WTC11 (cell line): Measurements from ENCODE around the gene GLRA3. TPM values are rescaled to one million over a fixed set of nuclear protein-coding genes. Genes with fewer than 3 reads are reported as not detected.

Source experiments
- ATAC-seq: fragments of 200-7000 bp; cut with Tn5 transposase; 2 replicates; pipeline ENCODE4 v1.10.0; 2021; ENCODE audit warnings: mild to moderate bottlenecking, moderate library complexity
- CTCF ChIA-PET: fragments of 300-600 bp; sonication (Branson Sonifier 250); formaldehyde crosslinking; loops from one replicate; lab custom pipeline; 2021; ENCODE audit warnings: antibody characterized with exemption; lab: Charles Lee
- POLR2A ChIA-PET: fragments of 350-600 bp; sonication (Branson Sonifier 250); formaldehyde crosslinking; loops from one replicate; lab custom pipeline; 2021; ENCODE audit warnings: antibody characterized with exemption; lab: Charles Lee
- DNase-seq: peaks from one replicate; pipeline ENCODE4 v3.0.0; 2021; ENCODE audit warnings: low spot score
- H3K27ac Mint-ChIP-seq: 2 replicates; pipeline ENCODE4 v1.8.0; 2021; ENCODE audit warnings: mixed read lengths
- H3K27me3 Mint-ChIP-seq: 2 replicates; pipeline ENCODE4 v1.8.0; 2021; ENCODE audit warnings: low read depth, mild to moderate bottlenecking, moderate library complexity, mixed read lengths
- H3K36me3 Mint-ChIP-seq: 2 replicates; pipeline ENCODE4 v1.8.0; 2021; ENCODE audit warnings: mixed read lengths
- H3K4me1 Mint-ChIP-seq: 2 replicates; pipeline ENCODE4 v1.8.0; 2022; ENCODE audit warnings: mixed read lengths
- H3K4me3 Mint-ChIP-seq: 2 replicates; pipeline ENCODE4 v1.8.0; 2021; ENCODE audit warnings: mild to moderate bottlenecking, moderate library complexity, mixed read lengths
- H3K9me3 Mint-ChIP-seq: 2 replicates; pipeline ENCODE4 v1.8.0; 2021; ENCODE audit warnings: mixed read lengths
- CTCF ChIP-seq: fragments of 200-600 bp; IDR thresholded peaks from 2 replicates; pipeline ENCODE4 v1.8.0; 2022; ENCODE audit warnings: antibody characterized with exemption
- GRHL2 ChIP-seq: fragments of 250-450 bp; sonication (Bioruptor Pico); IDR thresholded peaks from 2 replicates; pipeline ENCODE4 v1.8.0; 2022; ENCODE audit warnings: mild to moderate bottlenecking, moderate library complexity; ENCODE audit not compliant: insufficient replicate concordance, severe bottlenecking
- KAT7 ChIP-seq: sonication (generic); formaldehyde crosslinking; IDR thresholded peaks from 2 replicates; pipeline ENCODE4 v1.8.1; 2023; ENCODE audit warnings: missing genetic modification reagents, mild to moderate bottlenecking, borderline replicate concordance
- NFATC4 ChIP-seq: fragments of 250-450 bp; sonication (Bioruptor Pico); IDR thresholded peaks from 2 replicates; pipeline ENCODE4 v1.9.0; 2021; ENCODE audit warnings: mild to moderate bottlenecking
- NFYB ChIP-seq: sonication (generic); formaldehyde crosslinking; conservative IDR thresholded peaks from 2 replicates; pipeline ENCODE4 v1.8.0; 2022; ENCODE audit warnings: low read depth, missing genetic modification reagents
- OVOL2 ChIP-seq: fragments of 250-450 bp; sonication (Bioruptor Pico); IDR thresholded peaks from 2 replicates; pipeline ENCODE4 v1.9.0; 2021; ENCODE audit warnings: mild to moderate bottlenecking, borderline replicate concordance
- PREB ChIP-seq: sonication (generic); formaldehyde crosslinking; IDR thresholded peaks from 2 replicates; pipeline ENCODE4 v1.8.1; 2022; ENCODE audit warnings: mild to moderate bottlenecking, missing genetic modification reagents, moderate library complexity, borderline replicate concordance
- ZBTB21 ChIP-seq: sonication (generic); formaldehyde crosslinking; IDR thresholded peaks from 2 replicates; pipeline ENCODE4 v1.8.1; 2023; ENCODE audit warnings: mild to moderate bottlenecking, missing genetic modification reagents, borderline replicate concordance
- ZNF121 ChIP-seq: sonication (generic); formaldehyde crosslinking; IDR thresholded peaks from 2 replicates; pipeline ENCODE4 v1.8.0; 2023; ENCODE audit warnings: missing genetic modification reagents
- ZNF263 ChIP-seq: sonication (generic); formaldehyde crosslinking; IDR thresholded peaks from 2 replicates; pipeline ENCODE4 v1.8.1; 2022; ENCODE audit warnings: low read depth, mild to moderate bottlenecking, moderate library complexity, missing genetic modification reagents
- ZNF416 ChIP-seq: fragments of 250-450 bp; sonication (Bioruptor Pico); IDR thresholded peaks from 2 replicates; pipeline ENCODE4 v1.9.0; 2021; ENCODE audit warnings: mild to moderate bottlenecking, inconsistent platforms
- total RNA-seq: library from RNA; stranded (reverse); gene quantifications from 3 replicates; pipeline ENCODE4 v1.2.3, GENCODE V29; 2021
- TF ChIP-seq, protein P1 (sequence below): sonication (generic); formaldehyde crosslinking; IDR thresholded peaks from 2 replicates; pipeline ENCODE4 v1.8.1; 2022; ENCODE audit warnings: low read depth, mild to moderate bottlenecking, moderate library complexity, missing genetic modification reagents, borderline replicate concordance
- TF ChIP-seq, protein P2 (sequence below): fragments of 250-450 bp; sonication (Bioruptor Pico); IDR thresholded peaks from 2 replicates; pipeline ENCODE4 v1.9.0; 2021; ENCODE audit warnings: moderate library complexity, mild to moderate bottlenecking, inconsistent platforms, borderline replicate concordance
- TF ChIP-seq, protein P3 (sequence below): sonication (generic); formaldehyde crosslinking; IDR thresholded peaks from 2 replicates; pipeline ENCODE4 v1.8.0; 2022; ENCODE audit warnings: missing genetic modification reagents
- TF ChIP-seq, protein P4 (sequence below): fragments of 250-450 bp; sonication (Bioruptor Pico); IDR thresholded peaks from 2 replicates; pipeline ENCODE4 v1.9.0; 2021; ENCODE audit warnings: mild to moderate bottlenecking

The GLRA3 gene
- total RNA-seq, 1 experiment from 2014 or later, result 0.15 TPM

DNA sequence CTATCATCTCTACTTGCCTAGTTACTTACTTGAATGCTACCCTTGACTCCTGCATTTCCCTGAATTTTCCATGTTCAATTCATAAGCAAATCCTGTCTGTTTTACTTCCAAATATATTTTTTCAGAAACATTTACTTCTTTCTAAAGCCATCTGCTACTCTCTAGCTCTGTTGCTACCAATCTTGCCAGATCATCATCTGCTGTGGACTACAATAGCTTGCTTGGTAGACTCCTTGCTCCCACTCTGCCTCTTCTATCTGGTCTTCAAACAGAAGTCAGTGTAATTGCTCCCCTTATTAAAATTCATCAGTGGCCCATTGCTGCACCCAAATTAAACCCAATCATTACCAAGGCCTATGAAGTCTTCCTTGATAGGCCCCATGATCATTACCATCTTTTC lies 155.2 kb downstream of the GLRA3 start (continued):
- TF ChIP-seq, protein P1, sequence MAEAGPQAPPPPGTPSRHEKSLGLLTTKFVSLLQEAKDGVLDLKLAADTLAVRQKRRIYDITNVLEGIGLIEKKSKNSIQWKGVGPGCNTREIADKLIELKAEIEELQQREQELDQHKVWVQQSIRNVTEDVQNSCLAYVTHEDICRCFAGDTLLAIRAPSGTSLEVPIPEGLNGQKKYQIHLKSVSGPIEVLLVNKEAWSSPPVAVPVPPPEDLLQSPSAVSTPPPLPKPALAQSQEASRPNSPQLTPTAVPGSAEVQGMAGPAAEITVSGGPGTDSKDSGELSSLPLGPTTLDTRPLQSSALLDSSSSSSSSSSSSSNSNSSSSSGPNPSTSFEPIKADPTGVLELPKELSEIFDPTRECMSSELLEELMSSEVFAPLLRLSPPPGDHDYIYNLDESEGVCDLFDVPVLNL (CRISPR knock-in tag), result no peak
- TF ChIP-seq NFYB (CRISPR knock-in tag), result no peak
- TF ChIP-seq KAT7 (CRISPR knock-in tag), result no peak
- no peak for TF ChIP-seq NFATC4 (CRISPR knock-in tag)
- TF ChIP-seq, all 79 proteins: peak for 0

- TF ChIP-seq ZBTB21 (CRISPR knock-in tag), result no peak
- no peak for TF ChIP-seq PREB (CRISPR knock-in tag)
- TF ChIP-seq ZNF416 (CRISPR knock-in tag), result no peak
- TF ChIP-seq, protein P2, sequence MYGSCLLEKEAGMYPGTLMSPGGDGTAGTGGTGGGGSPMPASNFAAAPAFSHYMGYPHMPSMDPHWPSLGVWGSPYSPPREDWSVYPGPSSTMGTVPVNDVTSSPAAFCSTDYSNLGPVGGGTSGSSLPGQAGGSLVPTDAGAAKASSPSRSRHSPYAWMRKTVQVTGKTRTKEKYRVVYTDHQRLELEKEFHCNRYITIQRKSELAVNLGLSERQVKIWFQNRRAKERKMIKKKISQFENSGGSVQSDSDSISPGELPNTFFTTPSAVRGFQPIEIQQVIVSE (CRISPR knock-in tag), result no peak
- TF ChIP-seq, protein P3, sequence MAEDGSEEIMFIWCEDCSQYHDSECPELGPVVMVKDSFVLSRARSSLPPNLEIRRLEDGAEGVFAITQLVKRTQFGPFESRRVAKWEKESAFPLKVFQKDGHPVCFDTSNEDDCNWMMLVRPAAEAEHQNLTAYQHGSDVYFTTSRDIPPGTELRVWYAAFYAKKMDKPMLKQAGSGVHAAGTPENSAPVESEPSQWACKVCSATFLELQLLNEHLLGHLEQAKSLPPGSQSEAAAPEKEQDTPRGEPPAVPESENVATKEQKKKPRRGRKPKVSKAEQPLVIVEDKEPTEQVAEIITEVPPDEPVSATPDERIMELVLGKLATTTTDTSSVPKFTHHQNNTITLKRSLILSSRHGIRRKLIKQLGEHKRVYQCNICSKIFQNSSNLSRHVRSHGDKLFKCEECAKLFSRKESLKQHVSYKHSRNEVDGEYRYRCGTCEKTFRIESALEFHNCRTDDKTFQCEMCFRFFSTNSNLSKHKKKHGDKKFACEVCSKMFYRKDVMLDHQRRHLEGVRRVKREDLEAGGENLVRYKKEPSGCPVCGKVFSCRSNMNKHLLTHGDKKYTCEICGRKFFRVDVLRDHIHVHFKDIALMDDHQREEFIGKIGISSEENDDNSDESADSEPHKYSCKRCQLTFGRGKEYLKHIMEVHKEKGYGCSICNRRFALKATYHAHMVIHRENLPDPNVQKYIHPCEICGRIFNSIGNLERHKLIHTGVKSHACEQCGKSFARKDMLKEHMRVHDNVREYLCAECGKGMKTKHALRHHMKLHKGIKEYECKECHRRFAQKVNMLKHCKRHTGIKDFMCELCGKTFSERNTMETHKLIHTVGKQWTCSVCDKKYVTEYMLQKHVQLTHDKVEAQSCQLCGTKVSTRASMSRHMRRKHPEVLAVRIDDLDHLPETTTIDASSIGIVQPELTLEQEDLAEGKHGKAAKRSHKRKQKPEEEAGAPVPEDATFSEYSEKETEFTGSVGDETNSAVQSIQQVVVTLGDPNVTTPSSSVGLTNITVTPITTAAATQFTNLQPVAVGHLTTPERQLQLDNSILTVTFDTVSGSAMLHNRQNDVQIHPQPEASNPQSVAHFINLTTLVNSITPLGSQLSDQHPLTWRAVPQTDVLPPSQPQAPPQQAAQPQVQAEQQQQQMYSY, result no peak
- no peak for TF ChIP-seq CTCF
- no peak for TF ChIP-seq ZNF263 (CRISPR knock-in tag)
- no peak for TF ChIP-seq OVOL2 (CRISPR knock-in tag)
- TF ChIP-seq NFATC4 (CRISPR knock-in tag), result no peak
- no peak for TF ChIP-seq ZNF121 (CRISPR knock-in tag)
- no peak for TF ChIP-seq GRHL2 (CRISPR knock-in tag)
- TF ChIP-seq, protein P4, sequence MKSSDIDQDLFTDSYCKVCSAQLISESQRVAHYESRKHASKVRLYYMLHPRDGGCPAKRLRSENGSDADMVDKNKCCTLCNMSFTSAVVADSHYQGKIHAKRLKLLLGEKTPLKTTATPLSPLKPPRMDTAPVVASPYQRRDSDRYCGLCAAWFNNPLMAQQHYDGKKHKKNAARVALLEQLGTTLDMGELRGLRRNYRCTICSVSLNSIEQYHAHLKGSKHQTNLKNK (CRISPR knock-in tag), result no peak
- POLR2A ChIA-PET, result no interaction called here
- Mint-ChIP-seq H3K4me3 (no peak overlapping the region), H3K36me3 (no peaks in the 10 kb centered on the region), H3K9me3 (no peaks in the 10 kb centered on the region), H3K27ac (0 out of 2 replicates have a peak overlapping the region, but pooled peaks have one; percentile 38), H3K27me3 (no peaks in the 10 kb centered on the region), H3K4me1 (peaks cover 17% of the 10 kb centered on the region)
- CTCF ChIA-PET, result no interaction called here
- ATAC-seq, result no peak
- DNase-seq, result no peak
Measured at GRCh38 chr4:174672276-174672675, 156.8 kb downstream of the GLRA3 start.
